SU-DHL-6 (cell line): Measurements from ENCODE around the gene RSF1.

Experiments used
- CTCF ChIP-seq: fragments of 200-600 bp; sonication (generic); IDR thresholded peaks from one replicate; pipeline ENCODE4 v1.5.1; 2017; ENCODE audit warnings: antibody characterized with exemption, mild to moderate bottlenecking, low read length, moderate library complexity; ENCODE audit not compliant: insufficient read depth, poor library complexity, severe bottlenecking
- EZH2phosphoT487 ChIP-seq: fragments of 200-600 bp; sonication (generic), shearing (Covaris generic); conservative IDR thresholded peaks from 2 replicates; pipeline ENCODE4 v1.6.1; 2018; ENCODE audit warnings: mild to moderate bottlenecking, antibody characterized with exemption, low read length, moderate library complexity, mixed read lengths

GRCh38 chr11:77644887-77645286 lies 175.6 kb downstream of the RSF1 start:
- TF ChIP-seq CTCF (no peak), EZH2phosphoT487 (no peak)
